ENCODE data around the gene PRR18. TPM values are rescaled to one million over a fixed set of nuclear protein-coding genes. Genes with fewer than 3 reads are reported as not detected.

Gene PRR18
- total RNA-seq, 1 experiment from 2014 or later, result not detected

GRCh38 chr6:166308769-166309589 lies 787 bp upstream of the PRR18 start:
- Histone ChIP-seq H2AFZ (ENCODE audit: low read depth, low read length, poor library complexity, severe bottlenecking) (no peak overlapping the region), H3K79me2 (ENCODE audit: insufficient read depth, low read length) (no peaks in the 10 kb centered on the region), H3K27ac (ENCODE audit: low read depth, low read length) (no peak overlapping the region), H3K4me1 (ENCODE audit: control insufficient read depth in 1 of 2, insufficient read depth in 2 of 2, low read length in 2 of 2) (peaks cover 0 to 3% of the 10 kb centered on the region in 2 experiments; a peak in 1 of 4 replicates), H3K9me2 (ENCODE audit: insufficient read depth) (no peaks in the 10 kb centered on the region), H3K36me3 (ENCODE audit: control insufficient read depth in 1 of 2, insufficient read depth in 2 of 2, low read length in 2 of 2) (no peaks in the 10 kb centered on the region), H3K4me3 (replicated peaks in 1 of 2; ENCODE audit: low read depth in 1 of 2, low read length in 2 of 2) (no peak overlapping the region), H3K4me2 (ENCODE audit: low read length) (no peak overlapping the region), H4K20me1 (ENCODE audit: insufficient read depth) (no peaks in the 10 kb centered on the region), H3K9ac (ENCODE audit: low read length) (no peak overlapping the region), H3K27me3 (ENCODE audit: insufficient read depth, low read length) (no peaks in the 10 kb centered on the region), H3K9me3 (ENCODE audit: control insufficient read depth in 1 of 2, insufficient read depth in 1 of 2, low read depth in 1 of 2, low read length in 2 of 2) (no peaks in the 10 kb centered on the region)
- ATAC-seq (no peak), DNase-seq (ENCODE audit: low read depth, low spot score) (no peak)
- intact Hi-C loops (cut with micrococcal nuclease), result no loop called here
- ChIA-PET POLR2A (no interaction called here), RAD21 (ENCODE audit: low non-redundant PET in 1 of 2, low total read pairs in 2 of 2, uncharacterized antibody in 2 of 2, unreplicated experiment in 2 of 2) (no interaction called here), CTCF (no interaction called here)
- TF ChIP-seq POLR2AphosphoS5 (IDR thresholded peaks at IDR 0.05; ENCODE audit: low read depth, low read length), result no peak
- no peak for TF ChIP-seq EZH2 (IDR thresholded peaks at IDR 0.05)
- no peak for TF ChIP-seq ZBTB33 (IDR thresholded peaks at IDR 0.05; ENCODE audit: extremely low read depth, insufficient replicate concordance, low read length)
- TF ChIP-seq EGR1 (IDR thresholded peaks at IDR 0.05; ENCODE audit: low read depth), result no peak
- no peak for TF ChIP-seq SRF (IDR thresholded peaks at IDR 0.05; ENCODE audit: low read depth)
- TF ChIP-seq POLR2A (IDR thresholded peaks at IDR 0.05; ENCODE audit: borderline replicate concordance, extremely low read depth, insufficient read depth, insufficient read length), result no peak
- TF ChIP-seq, protein P1, sequence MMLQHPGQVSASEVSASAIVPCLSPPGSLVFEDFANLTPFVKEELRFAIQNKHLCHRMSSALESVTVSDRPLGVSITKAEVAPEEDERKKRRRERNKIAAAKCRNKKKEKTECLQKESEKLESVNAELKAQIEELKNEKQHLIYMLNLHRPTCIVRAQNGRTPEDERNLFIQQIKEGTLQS (IDR thresholded peaks at IDR 0.05), result no peak
- TF ChIP-seq ZNF274 (IDR thresholded peaks at IDR 0.05; ENCODE audit: low read depth, low read length), result no peak
- TF ChIP-seq, protein P2, sequence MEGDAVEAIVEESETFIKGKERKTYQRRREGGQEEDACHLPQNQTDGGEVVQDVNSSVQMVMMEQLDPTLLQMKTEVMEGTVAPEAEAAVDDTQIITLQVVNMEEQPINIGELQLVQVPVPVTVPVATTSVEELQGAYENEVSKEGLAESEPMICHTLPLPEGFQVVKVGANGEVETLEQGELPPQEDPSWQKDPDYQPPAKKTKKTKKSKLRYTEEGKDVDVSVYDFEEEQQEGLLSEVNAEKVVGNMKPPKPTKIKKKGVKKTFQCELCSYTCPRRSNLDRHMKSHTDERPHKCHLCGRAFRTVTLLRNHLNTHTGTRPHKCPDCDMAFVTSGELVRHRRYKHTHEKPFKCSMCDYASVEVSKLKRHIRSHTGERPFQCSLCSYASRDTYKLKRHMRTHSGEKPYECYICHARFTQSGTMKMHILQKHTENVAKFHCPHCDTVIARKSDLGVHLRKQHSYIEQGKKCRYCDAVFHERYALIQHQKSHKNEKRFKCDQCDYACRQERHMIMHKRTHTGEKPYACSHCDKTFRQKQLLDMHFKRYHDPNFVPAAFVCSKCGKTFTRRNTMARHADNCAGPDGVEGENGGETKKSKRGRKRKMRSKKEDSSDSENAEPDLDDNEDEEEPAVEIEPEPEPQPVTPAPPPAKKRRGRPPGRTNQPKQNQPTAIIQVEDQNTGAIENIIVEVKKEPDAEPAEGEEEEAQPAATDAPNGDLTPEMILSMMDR (IDR thresholded peaks at IDR 0.05 in 2 of 3, conservative IDR thresholded peaks at IDR 0.05 in 1 of 3; ENCODE audit: borderline replicate concordance in 1 of 3, insufficient read depth in 1 of 3, low read depth in 2 of 3, low read length in 2 of 3), result no peak
- no peak for TF ChIP-seq ZFX (IDR thresholded peaks at IDR 0.05)
- TF ChIP-seq SIN3A (IDR thresholded peaks at IDR 0.05; ENCODE audit: low read depth), result no peak
- BruUV-seq (replicated peaks), result no TSS peak
